NCI-H1694 (cell line): ENCODE data around the gene REV1.
"Not testable (repeated sequence)": the region's sequence is repeated elsewhere in the genome, so short reads cannot be mapped to it uniquely, and the experiment has no call there.

ENCODE experiments used
- DNase-seq: peaks from one replicate; lab custom pipeline; 2025; lab: John Stamatoyannopoulos, UW

Gene REV1

DNA sequence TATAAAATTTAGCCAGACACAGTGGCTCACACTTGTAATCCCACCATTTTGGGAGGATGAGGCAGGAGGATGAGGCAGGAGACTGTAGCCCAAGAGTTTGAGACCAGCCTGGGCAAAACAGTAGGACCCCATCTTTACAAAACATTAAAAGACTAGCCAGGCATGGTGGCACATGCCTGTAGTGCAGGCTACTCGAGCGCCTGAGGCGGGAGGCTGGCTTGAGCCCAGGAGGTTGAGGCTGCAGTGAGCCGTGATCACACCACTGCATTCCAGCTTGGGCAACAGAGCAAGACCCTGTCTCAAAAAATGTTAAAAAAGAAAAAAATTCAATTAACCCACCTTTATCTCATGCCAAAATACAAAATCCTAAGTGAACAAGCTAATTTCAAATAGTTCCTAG lies 4.0 kb downstream of the REV1 start:
- no peak for DNase-seq

DNA sequence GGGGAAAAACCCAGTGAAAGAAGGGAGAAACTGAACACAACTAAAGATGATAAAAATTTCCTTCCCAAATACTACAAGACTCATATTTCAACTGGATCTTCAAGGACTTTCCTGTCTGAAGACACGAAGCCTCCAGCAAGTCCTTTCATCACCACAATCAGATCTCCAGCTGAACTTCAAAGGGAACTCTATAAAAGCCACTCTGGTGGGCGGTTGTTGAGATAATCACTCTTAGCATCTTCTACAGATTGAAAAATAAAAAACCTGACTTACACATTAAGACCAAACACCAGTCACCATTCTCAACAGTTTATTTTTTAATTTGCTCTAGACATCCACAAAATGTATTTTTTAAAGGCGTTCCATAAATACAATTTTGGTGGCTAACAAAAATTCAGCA lies 4.4 kb downstream of the REV1 start:
- DNase-seq = no peak

DNA sequence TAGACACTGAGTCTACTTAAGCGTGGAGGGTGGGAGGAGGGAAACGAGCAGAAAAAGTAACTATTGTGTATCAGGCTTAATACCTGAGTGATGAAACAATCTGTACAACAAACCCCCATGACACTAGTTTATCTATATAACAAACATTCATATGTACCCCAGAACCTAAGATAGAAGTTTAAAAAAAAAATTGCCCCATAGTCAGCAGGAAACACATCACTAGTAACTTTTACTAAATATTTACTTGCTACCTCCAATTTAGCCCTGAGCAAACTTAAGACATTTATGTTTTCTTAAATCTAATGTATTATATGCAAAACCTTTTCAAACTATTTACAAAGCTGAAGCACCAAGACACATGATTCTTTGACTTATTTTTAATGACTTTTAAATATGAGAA lies 5.6 kb downstream of the REV1 start:
- DNase-seq = no peak

DNA sequence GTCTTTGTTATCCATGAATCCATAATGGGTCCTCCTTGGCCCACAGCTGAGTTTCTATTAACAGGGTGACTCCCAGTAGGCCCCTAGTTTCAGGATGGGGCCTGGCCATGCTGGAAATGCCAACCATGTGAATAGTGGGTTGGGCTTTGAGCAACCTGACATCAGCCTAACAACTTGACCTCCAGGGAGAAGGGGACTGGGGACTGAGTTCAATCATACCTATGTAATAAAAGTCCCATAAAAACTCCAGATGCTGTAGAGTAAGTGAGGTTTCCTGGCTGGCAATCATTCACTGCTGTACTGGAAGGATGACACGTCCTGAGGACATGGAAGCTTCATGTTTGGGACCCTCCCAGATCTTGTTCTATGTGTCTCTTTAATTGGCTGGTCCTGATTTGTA lies 7.9 kb downstream of the REV1 start:
- DNase-seq = no peak

DNA sequence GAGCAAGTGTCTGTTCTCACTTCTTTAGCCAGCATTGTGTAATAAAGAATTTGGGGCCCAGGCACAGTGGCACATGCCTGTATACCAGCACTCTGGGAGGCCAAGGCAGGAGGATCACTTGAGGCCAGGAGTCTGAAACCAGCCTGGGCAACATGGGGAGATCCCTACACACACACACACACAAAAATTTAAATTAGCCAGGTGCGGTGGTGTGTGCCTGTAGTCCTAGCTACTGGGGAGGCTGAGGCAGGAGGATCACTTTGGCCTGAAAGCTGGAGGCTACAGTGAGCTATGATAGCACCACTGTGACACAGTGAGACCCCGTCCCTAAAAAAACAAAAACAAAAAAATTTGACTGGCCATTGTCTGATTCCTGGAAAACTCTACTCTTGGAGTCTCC lies 8.3 kb downstream of the REV1 start:
- no peak for DNase-seq

DNA sequence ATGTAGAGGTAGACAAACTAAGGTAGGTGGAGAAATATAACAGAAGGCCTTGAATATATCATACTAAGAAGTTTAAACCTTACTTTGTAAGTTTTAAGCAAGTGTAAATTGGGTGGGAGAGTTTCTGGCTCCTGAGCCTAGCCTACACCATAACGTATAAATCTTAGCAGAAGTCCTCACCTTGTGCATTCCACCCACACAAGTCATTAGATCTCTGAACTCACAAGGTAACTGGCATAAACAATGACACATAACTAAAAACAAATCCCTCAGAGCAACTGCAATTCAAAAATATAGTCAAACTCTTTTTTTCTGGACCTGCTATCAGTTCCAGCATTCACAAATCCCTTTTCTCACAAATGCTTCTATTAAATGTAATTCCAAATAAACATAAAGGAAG lies 9.4 kb downstream of the REV1 start:
- no peak for DNase-seq

DNA sequence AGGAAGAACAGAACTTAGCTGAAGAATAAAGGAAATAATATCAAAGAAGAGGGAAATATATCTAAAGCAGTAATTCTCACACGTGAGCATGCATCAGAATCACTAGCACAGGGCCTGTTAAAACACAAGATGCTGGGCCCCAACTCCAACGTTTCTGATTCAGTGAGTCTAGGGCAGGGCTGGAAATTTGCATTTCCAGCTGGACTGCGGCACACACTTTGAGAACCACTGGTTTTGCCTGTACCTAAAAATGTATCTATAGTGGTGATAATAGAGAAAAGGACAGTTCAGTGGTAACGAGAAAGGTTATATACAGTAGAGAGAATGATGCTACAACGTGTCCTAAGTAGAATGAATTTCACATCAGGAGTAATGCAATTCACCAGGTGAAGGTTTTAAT lies 11.2 kb downstream of the REV1 start:
- no peak for DNase-seq

DNA sequence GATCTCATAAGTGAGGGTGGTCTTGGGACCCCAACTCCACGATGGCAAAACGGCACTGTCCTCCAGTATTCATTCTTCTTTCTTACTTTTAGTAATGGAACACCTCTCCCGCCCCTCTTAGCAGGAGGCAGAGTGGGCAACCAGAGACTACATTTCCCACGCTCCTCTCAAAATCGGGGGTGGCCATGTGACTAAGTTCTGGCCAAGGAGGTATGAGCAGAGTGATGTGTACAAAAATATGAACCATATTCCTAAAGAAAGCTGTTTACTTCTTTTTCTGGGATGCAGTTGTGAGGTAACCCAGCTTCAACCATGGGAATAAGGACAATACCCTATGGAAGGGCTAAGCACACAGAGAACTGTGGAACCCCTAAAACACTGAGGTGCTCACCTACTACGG lies 12.8 kb downstream of the REV1 start:
- no peak for DNase-seq

DNA sequence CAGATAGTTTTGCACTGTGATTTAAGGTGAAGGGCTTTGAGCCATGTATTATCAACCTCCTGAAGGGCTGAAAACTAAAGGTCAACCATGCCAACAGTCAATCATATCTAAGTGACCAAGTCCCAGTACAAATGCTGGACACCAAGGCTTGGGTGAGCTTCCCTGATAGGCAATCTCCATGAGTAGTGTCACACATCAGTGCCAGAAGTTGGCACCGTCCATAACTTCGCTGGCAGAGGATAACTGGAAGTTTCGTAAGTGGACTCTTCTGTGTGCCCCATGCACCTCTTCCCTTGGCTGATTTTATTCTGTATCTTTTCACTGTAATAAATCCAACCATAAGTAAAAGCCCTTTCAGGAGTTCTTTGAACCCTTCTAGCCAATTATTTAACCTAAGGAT lies 13.2 kb downstream of the REV1 start:
- DNase-seq = no peak

DNA sequence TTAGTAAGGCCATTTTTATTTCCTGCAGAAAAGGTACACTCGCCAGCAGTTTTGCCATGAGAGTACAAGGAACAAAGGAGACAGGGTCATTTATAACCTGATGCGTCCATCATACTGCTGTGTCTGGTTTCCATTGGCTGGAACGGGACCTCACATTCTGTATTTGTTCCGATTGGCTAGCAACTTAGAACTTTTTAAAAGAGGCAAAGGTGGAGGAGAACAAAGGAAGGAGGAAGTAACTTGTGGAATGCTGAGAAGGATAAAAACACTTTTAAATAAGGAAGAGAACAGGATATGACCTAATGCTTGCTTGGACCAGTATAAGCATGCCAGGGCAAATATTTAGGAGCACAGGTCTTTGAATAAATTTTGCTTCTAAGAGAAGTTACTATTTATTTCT lies 14.7 kb downstream of the REV1 start:
- DNase-seq = not testable (repeated sequence)

DNA sequence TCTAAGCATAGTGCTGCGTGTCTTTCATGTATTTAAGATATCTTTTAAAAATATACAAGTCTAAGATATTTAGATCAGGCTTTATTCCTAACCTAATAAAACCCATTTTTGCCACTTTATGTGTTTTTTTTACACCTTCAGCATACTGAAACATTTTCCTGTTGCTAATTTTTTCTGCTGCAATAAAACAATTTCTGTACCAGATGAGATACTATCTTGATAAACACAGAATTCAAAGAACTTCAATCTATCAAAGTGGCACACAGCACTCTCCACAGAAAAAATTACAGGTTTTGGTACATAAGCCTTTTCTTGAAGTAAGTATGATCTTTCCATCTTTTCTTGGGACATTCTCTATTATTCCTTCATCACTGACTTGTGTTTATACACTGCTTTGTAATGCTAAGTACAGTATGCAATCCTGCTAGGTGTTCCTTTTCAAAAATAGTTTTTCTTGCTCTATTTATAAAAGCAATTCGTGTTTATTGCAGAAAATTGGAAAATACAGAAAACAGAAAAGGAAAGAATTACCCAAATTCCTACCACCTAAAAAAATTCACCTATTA lies 16.2 kb downstream of the REV1 start:
- no peak for DNase-seq

DNA sequence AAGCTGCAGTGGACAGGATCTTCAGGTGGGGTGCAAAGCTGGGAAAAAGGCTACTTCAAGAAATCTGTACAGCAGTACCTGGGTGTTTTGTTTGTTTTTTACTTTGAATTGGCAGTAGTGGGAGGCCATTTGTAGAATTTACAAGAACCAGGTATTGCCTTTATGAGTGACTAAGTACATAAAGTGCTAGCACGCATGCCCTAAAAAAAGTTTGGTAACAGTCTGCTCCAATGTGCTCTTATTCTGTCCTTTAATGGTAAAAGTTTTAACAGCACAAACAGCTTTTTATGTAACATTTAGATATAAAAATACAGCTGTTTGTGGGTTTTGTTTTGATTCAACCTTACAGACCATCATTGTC lies 17.2 kb downstream of the REV1 start:
- no peak for DNase-seq

DNA sequence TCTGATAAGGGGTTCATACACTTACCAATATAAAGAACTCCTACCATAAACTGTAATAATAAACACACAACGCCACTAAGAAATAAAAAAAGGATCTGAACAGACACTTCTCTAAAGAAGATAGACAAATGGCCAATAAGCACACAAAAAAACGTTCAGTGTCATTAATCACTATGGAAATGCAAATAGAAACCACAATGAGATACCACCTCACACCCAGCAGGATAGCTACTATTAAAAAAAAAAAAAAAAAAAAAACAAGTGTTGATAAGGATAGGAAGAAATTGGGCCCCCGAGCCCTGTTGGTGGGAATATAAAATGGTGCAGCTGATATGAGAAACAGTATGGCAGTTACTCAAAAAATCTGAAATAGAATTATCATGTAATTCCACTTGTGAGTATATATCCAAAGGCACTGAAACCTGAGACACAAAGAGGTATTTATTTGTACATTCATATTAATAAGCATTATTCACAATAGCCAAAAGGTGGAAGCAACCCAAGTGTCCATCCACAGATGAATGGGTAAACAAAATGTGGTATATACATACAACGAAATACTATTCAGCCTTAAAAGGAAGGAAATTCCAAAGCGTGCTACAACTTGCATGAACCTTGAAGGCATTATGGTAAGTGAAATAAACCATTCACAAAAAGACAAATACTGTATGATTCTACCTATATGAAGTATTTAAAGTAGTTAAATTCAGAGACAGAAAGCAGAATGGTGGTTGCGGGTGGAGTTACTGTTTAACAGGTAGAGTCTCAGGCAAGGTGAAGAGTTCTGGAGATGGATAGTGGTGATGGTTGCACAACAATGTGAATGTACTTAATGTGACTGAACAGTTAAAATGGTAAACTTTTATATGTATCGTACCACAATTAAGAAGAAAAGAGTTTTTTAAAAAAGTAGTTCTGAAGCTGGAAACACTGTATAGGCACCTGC lies 17.9 kb downstream of the REV1 start:
- DNase-seq = no peak

DNA sequence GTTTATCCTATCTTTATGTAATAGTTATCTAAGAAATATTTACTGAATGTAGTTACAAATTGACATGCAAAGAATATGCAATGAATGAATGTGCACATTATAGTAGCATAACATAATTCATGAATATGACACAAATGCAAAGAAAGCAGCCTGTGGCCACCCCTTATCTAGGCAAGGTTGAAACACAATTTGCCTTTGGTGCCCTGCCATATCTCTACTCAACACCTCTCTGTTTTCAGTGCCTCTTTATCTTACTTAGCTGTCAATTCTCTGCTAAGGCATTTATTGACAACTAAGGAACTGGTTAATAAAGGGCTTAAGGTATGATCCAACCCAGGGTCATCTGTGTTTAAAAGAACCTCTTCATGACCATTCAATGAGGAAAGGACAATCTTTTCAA lies 18.9 kb downstream of the REV1 start:
- DNase-seq = no peak

DNA sequence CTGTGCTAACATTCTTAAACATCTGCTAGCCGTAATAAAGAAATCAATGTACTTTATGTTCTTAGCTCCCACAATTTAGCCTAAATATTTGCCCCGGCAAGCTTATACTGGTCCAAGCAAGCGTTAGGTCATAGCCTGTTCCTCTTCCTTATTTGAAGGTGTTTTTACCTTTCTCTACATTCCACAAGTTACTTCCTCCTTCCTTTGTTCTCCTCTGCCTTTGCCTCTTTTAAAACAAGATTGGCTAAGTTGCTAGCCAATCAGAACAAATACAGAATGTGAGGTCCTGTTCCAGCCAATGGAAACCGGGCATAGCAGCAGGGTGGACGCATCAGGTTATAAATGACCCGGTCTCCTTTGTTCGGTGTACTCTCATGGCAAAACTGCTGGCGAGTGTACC lies 19.4 kb downstream of the REV1 start:
- not testable (repeated sequence) for DNase-seq

DNA sequence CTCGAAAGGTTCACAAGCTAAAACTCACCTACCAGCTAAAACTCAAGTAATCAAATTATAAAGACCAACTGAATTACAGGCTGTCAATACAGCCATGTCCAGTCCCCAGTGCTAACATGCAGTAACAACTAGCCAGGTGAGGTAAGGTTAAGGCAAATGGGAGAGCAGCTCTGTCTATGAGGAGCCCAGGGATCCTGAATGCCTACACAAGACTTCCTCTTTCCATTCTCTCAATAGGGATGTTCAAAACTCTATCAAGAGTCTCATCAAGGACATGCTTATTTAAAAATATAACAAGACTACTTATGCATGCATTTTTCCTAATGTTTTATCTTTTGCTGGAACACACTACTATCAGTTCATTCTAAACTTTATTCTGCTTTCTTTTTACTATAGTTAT lies 20.4 kb downstream of the REV1 start:
- no peak for DNase-seq

DNA sequence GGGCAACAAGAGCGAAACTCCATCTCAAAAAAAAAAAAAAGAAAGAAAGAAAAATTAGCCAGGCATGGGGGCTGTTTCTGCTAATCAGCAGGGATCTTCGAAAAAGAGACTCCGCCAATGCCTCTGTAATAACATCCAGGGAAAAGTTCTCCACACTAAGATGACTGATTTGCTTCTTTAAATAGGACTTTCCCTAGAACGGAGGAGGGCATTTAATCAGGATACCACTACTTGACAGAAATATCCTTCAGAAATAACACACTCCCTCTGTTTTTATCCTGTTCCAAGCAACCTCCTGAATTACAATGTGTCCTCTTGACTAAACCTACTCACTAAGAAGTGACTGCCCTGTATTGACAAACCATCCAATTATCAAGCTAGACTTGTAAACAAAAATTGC lies 21.7 kb downstream of the REV1 start:
- DNase-seq = no peak

DNA sequence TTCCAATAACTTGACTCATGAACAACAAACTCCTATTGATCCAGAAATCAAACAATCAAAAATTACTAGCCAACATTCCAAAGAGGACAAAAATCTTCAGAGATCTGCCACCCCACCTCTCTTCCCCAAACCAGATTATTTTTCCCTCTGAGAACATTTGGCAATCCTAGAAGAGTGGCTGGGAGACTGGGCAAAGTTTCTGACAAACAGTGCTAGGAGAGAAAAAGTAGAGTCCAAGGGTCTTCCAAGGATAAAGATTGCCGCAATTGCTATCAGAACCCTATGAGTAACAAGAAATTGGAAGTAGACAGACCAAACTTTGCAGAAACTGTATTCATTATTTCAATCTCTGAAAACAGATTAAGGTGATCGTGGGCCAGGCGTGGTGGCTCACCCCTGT lies 22.4 kb downstream of the REV1 start:
- DNase-seq = no peak

DNA sequence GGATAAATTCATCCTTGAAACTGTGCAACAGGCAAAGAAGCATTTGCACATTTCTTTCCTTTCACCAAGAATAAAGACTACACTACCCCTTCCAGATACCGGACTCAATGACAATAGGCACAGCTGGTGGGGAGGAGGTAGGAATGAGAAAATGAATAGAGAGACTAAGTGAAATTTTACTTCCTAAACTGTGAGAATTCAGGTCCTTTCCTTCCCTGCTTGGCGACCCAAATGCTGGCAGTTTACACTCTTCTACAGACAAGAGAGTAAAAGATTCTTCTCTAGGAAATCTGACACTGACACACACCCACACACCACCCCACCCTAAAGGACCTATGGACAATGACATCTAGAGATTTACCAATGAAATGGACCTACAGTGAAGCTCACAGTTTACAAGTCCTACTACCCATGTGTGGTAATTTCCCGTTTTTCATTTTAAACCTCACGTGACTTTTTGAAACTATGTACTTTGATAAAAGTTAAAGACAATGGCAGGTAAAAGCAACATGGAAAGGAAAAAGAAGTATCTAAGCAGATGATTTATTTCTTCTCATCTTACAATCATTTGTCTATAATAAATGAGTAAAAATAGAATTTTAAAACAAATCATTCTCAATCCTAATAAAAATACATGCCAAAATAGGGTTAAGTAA lies 27.9 kb downstream of the REV1 start:
- DNase-seq = no peak

DNA sequence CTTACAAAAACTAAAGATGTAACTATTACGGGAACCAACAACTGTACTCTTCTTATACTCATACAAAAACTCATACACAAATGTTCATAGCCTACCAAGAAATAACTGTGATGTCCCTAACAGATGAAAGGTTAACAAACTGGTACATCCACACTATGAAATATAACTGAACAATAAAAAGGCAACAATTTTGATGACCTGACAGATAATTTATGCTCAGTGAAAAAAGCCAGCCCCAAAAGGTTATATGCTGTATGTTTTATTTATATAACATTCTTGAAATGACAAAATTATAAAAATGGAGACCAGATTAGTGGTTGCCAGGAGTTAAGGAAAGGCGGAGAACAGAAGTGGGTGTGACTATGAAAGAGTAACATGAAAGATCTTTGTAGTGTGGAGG lies 31.3 kb downstream of the REV1 start:
- DNase-seq = no peak

DNA sequence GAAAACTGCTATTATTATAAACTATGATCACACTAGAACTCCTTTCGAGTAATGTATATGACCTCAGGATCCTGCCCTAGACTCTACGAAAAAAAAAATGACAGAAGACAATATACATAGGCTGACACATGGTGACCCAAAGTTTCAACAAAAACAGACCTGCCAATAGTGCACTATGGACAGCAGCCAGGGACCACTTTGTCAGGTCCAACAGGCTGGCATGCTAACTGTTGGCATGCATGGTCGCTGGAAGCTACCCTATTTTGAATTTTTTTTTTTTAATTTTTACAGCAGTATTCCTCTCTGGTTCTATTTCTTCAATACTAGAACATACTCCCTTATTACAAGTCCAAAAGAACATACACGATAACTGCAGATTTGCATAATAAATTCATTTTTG lies 38.1 kb downstream of the REV1 start:
- DNase-seq = no peak

DNA sequence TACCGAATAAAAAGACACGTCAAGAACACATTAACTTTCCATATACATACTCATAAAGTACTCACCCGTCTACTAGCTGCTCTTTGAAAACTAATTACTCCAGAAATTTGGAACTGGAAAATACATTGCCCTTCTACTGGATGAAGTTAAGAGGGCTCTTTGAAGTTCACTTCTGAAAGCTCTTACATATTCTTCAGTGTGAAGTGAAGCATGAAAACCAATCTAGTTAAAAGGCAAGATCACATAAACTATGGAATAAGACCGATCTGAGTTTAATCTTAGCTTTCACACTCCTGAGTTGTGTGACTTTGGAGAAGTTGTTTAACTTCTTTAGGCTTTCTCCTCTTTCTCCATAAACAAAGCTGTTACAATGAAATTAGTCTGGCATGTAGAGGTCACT lies 38.5 kb downstream of the REV1 start:
- DNase-seq = no peak

DNA sequence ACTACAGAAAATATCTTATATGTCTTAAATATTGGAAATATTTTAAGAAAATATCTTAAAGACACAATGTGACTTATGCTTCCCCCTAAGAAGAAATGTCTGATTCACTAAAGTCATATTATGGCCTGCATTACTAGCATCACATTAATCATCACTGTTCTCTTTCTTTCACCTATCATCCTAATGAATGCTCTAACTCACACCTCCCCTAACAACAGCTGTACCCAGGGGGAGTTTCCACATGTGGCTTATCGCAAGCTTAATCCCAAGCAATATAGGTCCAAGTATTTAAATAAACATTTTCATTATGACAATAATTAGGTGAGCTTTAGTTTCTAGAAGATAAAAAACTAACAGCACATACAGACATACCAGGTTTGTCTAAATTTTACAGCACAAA lies 39.6 kb downstream of the REV1 start:
- DNase-seq = no peak
